Heart left ventricle (tissue), 16 donors: ENCODE data around the gene FBXL14. TPM values are rescaled to one million over a fixed set of nuclear protein-coding genes. Genes with fewer than 3 reads are reported as not detected.
A peak's percentile ranks its signal among the peaks of the same experiment; 100 is the strongest.

Experiments
- ATAC-seq, 4 donors: fragments of 200-7000 bp; cut with Tn5 transposase; one replicate each; pipeline ENCODE4 v1.9.1; 2020 to 2022; ENCODE audit warnings: moderate library complexity in 4 of 4, mild to moderate bottlenecking in 3 of 4, moderate number of reproducible peaks in 1 of 4
- DNase-seq, 5 donors: peaks; one replicate each; pipeline ENCODE4 v3.0.0-alpha.2; 2020
- H3K27ac ChIP-seq, 12 donors: fragments of 200-600 bp; sonication (generic) in 4 of 12; one replicate each; pipeline versions ENCODE4 v1.5.0 to v1.8.0; 2016 to 2022; ENCODE audit warnings: mild to moderate bottlenecking in 2 of 12
- H3K27me3 ChIP-seq, 9 donors: fragments of 200-600 bp; sonication (generic) in 2 of 9; one replicate each; pipeline versions ENCODE4 v1.5.1 to v1.8.0; 2016 to 2022; ENCODE audit warnings: mild to moderate bottlenecking in 3 of 9
- H3K36me3 ChIP-seq, 9 donors: fragments of 200-600 bp; sonication (generic) in 2 of 9; one replicate each; pipeline versions ENCODE4 v1.5.0 to v1.8.0; 2018 to 2022; ENCODE audit warnings: mild to moderate bottlenecking in 2 of 9
- H3K4me1 ChIP-seq, 12 donors: fragments of 200-600 bp; sonication (generic) in 4 of 12; one replicate each; pipeline versions ENCODE4 v1.5.0 to v1.8.0; 2016 to 2022; ENCODE audit warnings: mild to moderate bottlenecking in 3 of 12
- H3K4me3 ChIP-seq, 12 donors: fragments of 200-600 bp; sonication (generic) in 4 of 12; one replicate each; pipeline versions ENCODE4 v1.5.0 to v1.8.0; 2017 to 2022; ENCODE audit warnings: mild to moderate bottlenecking in 9 of 12, moderate library complexity in 4 of 12
- H3K9me3 ChIP-seq, 12 donors: fragments of 200-600 bp; sonication (generic) in 4 of 12; one replicate each; pipeline versions ENCODE4 v1.5.0 to v1.8.0; 2016 to 2022; ENCODE audit warnings: mild to moderate bottlenecking in 1 of 12
- CTCF ChIP-seq, 12 donors: fragments of 200-600 bp; sonication (generic) in 4 of 12; IDR thresholded peaks; one replicate each; pipeline versions ENCODE4 v1.5.0 to v1.8.0; 2018 to 2022; ENCODE audit warnings: antibody characterized with exemption in 12 of 12, mild to moderate bottlenecking in 5 of 12
- POLR2A ChIP-seq, 2 donors: fragments of 450-650 bp; IDR thresholded peaks; one replicate each; pipeline ENCODE4 v1.6.1; 2017; ENCODE audit warnings: antibody characterized with exemption in 2 of 2, mild to moderate bottlenecking in 2 of 2, moderate library complexity in 2 of 2
- WGBS, 4 donors: extraction: QIAGEN DNeasy Blood & Tissue Kit in 2 of 4; methylation state at CpG; one replicate each; pipeline versions ENCODE4 v1.1.5 to v1.1.7; 2013 to 2018; 5-methylcytosine and 5-hydroxymethylcytosine counted together
- intact Hi-C, 10 donors: fragments of 100-400 bp; cut with DNase I; formaldehyde crosslinking; loops; one replicate each; pipeline versions ENCODE4 v1.11.1 to v1.14.2; 2022
- polyA plus RNA-seq, 2 donors: library from polyadenylated mRNA; stranded (reverse); fragments of 200-250 nt; gene quantifications; one replicate each; pipeline ENCODE4 v1.2.3, GENCODE V29; 2013
- total RNA-seq, 9 donors: library from RNA; depleted of rRNA in 2 of 9; stranded (reverse); fragments of >200 nt in 2 of 9; fragmentation: NEBNext Ultra II Directional in 3 of 9; extraction: Animal tissue kit (Norgen Biotek cat#: 25700) in 3 of 9; gene quantifications; one replicate each; pipeline versions ENCODE4 v1.1.0 to v1.2.4, GENCODE V29; 2016 to 2023
- donor health status: ischemic (EF 13 %, LVEDD 7.1; RV severe dilation, severe dysfunction).
- donor health status: healthy with polysubstance abuse.
- donor health status: DM: no; HTN: yes; CAD: no.
- donor health status: DM: no; HTN: no; CAD: no.
- donor health status: ischemic (EF 25% LVEDD 6.9; RV normal size, moderate dysfunction).
- donor health status: ischemic (EF 25% LVEDD 5.7; RV mildly dilated, moderate dysfunction).
- donor health status: healthy.
- donor health status: DM: yes; HTN: yes; CAD: no.
- donor health status: ischemic (EF 35%, LVEDD 5.7; RV mildly dilated, moderate dysfunction).
- donor health status: nonischemic (EF 11% LVEDD 7.7; RV severe dilation, severe dysfunction).
- donor health status: DM: yes; HTN: yes; CAD: no.
- donor health status: PGD.
- donor health status: ischemic (EF 29% LVEDD 5.4; RV normal size, mild dysfunction).
- donor health status: nonischemic (EF 23%, LVEDD 6.1; RV moderate dilation, normal function).

FBXL14 gene
- total and polyA plus RNA-seq, 11 donors, result 1.7 to 10.1 (median 8.4) TPM

- intact Hi-C loops, result loop anchor here in 2 of 10 donors (5.0 kb wide), 2 partner anchors 305 to 310 kb away; no protein-coding TSS in a partner anchor
- Histone ChIP-seq H3K4me1 (peaks cover 0 to 56% (median 23%) of the 10 kb centered on the region in 12 donors), H3K27me3 (peaks cover 0 to 18% (median 0%) of the 10 kb centered on the region in 9 donors), H3K4me3 (no peak overlapping the region), H3K9me3 (no peaks in the 10 kb centered on the region), H3K27ac (peak overlapping the region in 2 of 12 donors; percentile 8 to 16), H3K36me3 (no peaks in the 10 kb centered on the region)
- TF ChIP-seq CTCF (IDR thresholded peaks at IDR 0.05), result no peak
- TF ChIP-seq POLR2A (IDR thresholded peaks at IDR 0.05), result no peak
- WGBS, 4 donors, result 51 to 67% (median 60%) methylated on average over 10 to 14 of the region's 14 CpGs
- ATAC-seq (peak; percentile 43 to 54 (median 45)), DNase-seq (peak in 4 of 5 donors; percentile 47 to 66 (median 53))
Measured at GRCh38 chr12:1632702-1633101, 38.3 kb upstream of the FBXL14 start.

GRCh38 chr12:1630827-1631591, 36.6 kb upstream of the FBXL14 start:
- TF ChIP-seq POLR2A (IDR thresholded peaks at IDR 0.05), result no peak
- no peak for TF ChIP-seq CTCF (IDR thresholded peaks at IDR 0.05)
- H3K36me3 ChIP-seq, result no peaks in the 10 kb centered on the region
- 60 to 71% (median 61%) methylated on average over 23 of the region's 23 CpGs for WGBS, 4 donors
- ATAC-seq (peak in 3 of 4 donors; percentile 2 to 53 (median 13)), DNase-seq (peak in 2 of 5 donors; percentile 48 to 56)
- H3K4me1 ChIP-seq, result peaks cover 0 to 56% (median 23%) of the 10 kb centered on the region in 12 donors
- peaks cover 0 to 18% (median 0%) of the 10 kb centered on the region in 9 donors for H3K27me3 ChIP-seq
- H3K27ac ChIP-seq, result peak overlapping the region in 5 of 12 donors; percentile 2 to 80 (median 39)
- no peaks in the 10 kb centered on the region for H3K9me3 ChIP-seq
- peak overlapping the region in 10 of 12 donors; percentile 38 to 76 (median 60) for H3K4me3 ChIP-seq
- intact Hi-C loops, result loop anchor here in 2 of 10 donors (5.0 kb wide), 2 partner anchors 306 to 311 kb away; no protein-coding TSS in a partner anchor

- Histone ChIP-seq H3K9me3 (no peaks in the 10 kb centered on the region), H3K27me3 (peaks cover 0 to 18% (median 0%) of the 10 kb centered on the region in 9 donors), H3K27ac (peak overlapping the region in 8 of 12 donors; percentile 1 to 80 (median 39)), H3K36me3 (no peaks in the 10 kb centered on the region), H3K4me3 (peak overlapping the region; percentile 27 to 76 (median 58)), H3K4me1 (peaks cover 0 to 56% (median 25%) of the 10 kb centered on the region in 12 donors)
- TF ChIP-seq POLR2A (IDR thresholded peaks at IDR 0.05) (no peak), CTCF (IDR thresholded peaks at IDR 0.05) (peak in 5 of 12 donors; percentile 11 to 32 (median 24))
- DNase-seq (peak; percentile 42 to 73 (median 66)), ATAC-seq (peak; percentile 13 to 40 (median 24))
- 3 to 4% (median 3%) methylated on average over 27 to 58 of the region's 58 CpGs for WGBS, 4 donors
- intact Hi-C loops, result loop anchor here in 2 of 10 donors (5.0 kb wide), 2 partner anchors 307 to 312 kb away; no protein-coding TSS in a partner anchor
Measured at GRCh38 chr12:1630133-1630826, 35.9 kb upstream of the FBXL14 start.
